HEK293T (cell line): ENCODE results near the gene TUBB4A.

Experiments
- CTCF ChIA-PET: fragments of 350-600 bp; formaldehyde crosslinking; extraction: SDS; loops from one replicate; lab custom pipeline; 2021; ENCODE audit warnings: antibody characterized with exemption, inconsistent platforms; lab: Yijun Ruan, JAX
- POLR2A ChIA-PET: fragments of 350-600 bp; formaldehyde crosslinking; extraction: SDS; loops from one replicate; lab custom pipeline; 2020; ENCODE audit warnings: antibody characterized with exemption, inconsistent platforms; lab: Yijun Ruan, JAX
- DNase-seq: peaks from one replicate; pipeline ENCODE4 v3.0.0; 2012; ENCODE audit warnings: mixed read lengths; ENCODE audit errors: extremely low spot score
- ARNT ChIP-seq: fragments of 450-650 bp; IDR thresholded peaks from 2 replicates; pipeline ENCODE4 v1.6.1; 2017; ENCODE audit warnings: mild to moderate bottlenecking
- BHLHE40 ChIP-seq: fragments of 450-650 bp; IDR thresholded peaks from 2 replicates; pipeline ENCODE4 v1.6.1; 2016; ENCODE audit warnings: mild to moderate bottlenecking, moderate library complexity, borderline replicate concordance
- CTBP1 ChIP-seq: fragments of 450-650 bp; IDR thresholded peaks from 2 replicates; pipeline ENCODE4 v1.6.1; 2016; ENCODE audit warnings: borderline replicate concordance
- ELF4 ChIP-seq: fragments of 450-650 bp; IDR thresholded peaks from 2 replicates; pipeline ENCODE4 v1.6.1; 2017; ENCODE audit warnings: antibody characterized with exemption
- FOXA1 ChIP-seq: fragments of 450-650 bp; IDR thresholded peaks from 2 replicates; pipeline ENCODE4 v1.6.1; 2016; ENCODE audit warnings: mild to moderate bottlenecking
- FOXK2 ChIP-seq: fragments of 450-650 bp; IDR thresholded peaks from 2 replicates; pipeline ENCODE4 v1.6.1; 2016; ENCODE audit warnings: mild to moderate bottlenecking
- FOXM1 ChIP-seq: fragments of 450-650 bp; IDR thresholded peaks from 2 replicates; pipeline ENCODE4 v1.6.1; 2017; ENCODE audit warnings: mild to moderate bottlenecking, borderline replicate concordance
- HDGF ChIP-seq: fragments of 450-650 bp; IDR thresholded peaks from 2 replicates; pipeline ENCODE4 v1.6.1; 2017; ENCODE audit warnings: antibody characterized with exemption, borderline replicate concordance
- L3MBTL2 ChIP-seq: fragments of 450-650 bp; conservative IDR thresholded peaks from 2 replicates; pipeline ENCODE4 v1.6.1; 2016; ENCODE audit warnings: mild to moderate bottlenecking
- LEF1 ChIP-seq: fragments of 450-650 bp; IDR thresholded peaks from 2 replicates; pipeline ENCODE4 v1.6.1; 2017; ENCODE audit warnings: mild to moderate bottlenecking, borderline replicate concordance
- NFRKB ChIP-seq: fragments of 450-650 bp; IDR thresholded peaks from 2 replicates; pipeline ENCODE4 v1.6.1; 2016; ENCODE audit warnings: mild to moderate bottlenecking, moderate library complexity
- SP1 ChIP-seq: fragments of 450-650 bp; IDR thresholded peaks from 2 replicates; pipeline ENCODE4 v1.6.1; 2017
- SUZ12 ChIP-seq: fragments of 450-650 bp; IDR thresholded peaks from 2 replicates; pipeline ENCODE4 v1.6.1; 2016; ENCODE audit warnings: mild to moderate bottlenecking
- TARDBP ChIP-seq: fragments of 450-650 bp; IDR thresholded peaks from 2 replicates; pipeline ENCODE4 v1.6.1; 2016
- ZNF384 ChIP-seq: fragments of 450-650 bp; IDR thresholded peaks from 2 replicates; pipeline ENCODE4 v1.6.1; 2016
- TF ChIP-seq, protein P1 (sequence below): fragments of 450-650 bp; IDR thresholded peaks from 2 replicates; pipeline ENCODE4 v1.6.1; 2016

Gene TUBB4A

GRCh38 chr19:6480848-6481415 is 21.2 kb downstream of the TUBB4A start:
- ChIA-PET POLR2A (no interaction called here), CTCF (interaction anchor here (0.6 to 1.0 kb wide), 3 partner anchors 28 to 383 kb away, joined by 3 read pairs; no protein-coding TSS in a partner anchor)
- TF ChIP-seq NFRKB (no peak), SP1 (no peak), CTBP1 (no peak), FOXK2 (no peak), FOXA1 (no peak), SUZ12 (no peak)
- DNase-seq, result no peak

DNA sequence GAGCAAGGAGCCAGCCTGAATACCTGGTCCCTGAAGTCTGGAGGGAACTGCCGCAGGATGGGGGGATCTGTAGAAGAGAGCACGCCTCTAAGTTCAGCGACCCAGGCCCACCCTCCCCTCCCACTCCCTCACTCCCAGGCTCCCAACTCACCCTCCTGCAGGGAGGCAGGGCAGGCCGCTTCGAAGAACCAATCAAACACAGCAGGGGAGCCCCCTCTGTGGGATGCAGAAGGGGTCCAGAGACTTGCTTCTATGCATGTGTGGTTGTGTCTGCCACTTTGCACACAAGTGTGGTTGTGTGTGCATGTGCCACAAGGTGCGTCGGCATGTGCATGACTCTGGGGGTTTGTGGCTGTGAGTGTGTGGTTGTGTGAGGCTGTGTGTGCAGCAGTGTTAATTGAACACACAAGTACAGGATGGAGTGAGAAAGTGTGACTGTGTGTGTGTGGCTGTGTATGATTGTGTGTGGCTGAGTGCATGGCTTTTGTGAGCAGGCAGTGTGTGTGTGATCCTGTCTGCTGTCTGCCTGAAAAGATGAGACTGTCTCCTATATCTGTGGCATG is 22.2 kb downstream of the TUBB4A start:
- TF ChIP-seq, protein P1, sequence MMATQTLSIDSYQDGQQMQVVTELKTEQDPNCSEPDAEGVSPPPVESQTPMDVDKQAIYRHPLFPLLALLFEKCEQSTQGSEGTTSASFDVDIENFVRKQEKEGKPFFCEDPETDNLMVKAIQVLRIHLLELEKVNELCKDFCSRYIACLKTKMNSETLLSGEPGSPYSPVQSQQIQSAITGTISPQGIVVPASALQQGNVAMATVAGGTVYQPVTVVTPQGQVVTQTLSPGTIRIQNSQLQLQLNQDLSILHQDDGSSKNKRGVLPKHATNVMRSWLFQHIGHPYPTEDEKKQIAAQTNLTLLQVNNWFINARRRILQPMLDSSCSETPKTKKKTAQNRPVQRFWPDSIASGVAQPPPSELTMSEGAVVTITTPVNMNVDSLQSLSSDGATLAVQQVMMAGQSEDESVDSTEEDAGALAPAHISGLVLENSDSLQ, result no peak
- TF ChIP-seq SUZ12 (no peak), BHLHE40 (no peak)
- no peak for DNase-seq
- ChIA-PET CTCF (no interaction called here), POLR2A (no interaction called here)

DNA sequence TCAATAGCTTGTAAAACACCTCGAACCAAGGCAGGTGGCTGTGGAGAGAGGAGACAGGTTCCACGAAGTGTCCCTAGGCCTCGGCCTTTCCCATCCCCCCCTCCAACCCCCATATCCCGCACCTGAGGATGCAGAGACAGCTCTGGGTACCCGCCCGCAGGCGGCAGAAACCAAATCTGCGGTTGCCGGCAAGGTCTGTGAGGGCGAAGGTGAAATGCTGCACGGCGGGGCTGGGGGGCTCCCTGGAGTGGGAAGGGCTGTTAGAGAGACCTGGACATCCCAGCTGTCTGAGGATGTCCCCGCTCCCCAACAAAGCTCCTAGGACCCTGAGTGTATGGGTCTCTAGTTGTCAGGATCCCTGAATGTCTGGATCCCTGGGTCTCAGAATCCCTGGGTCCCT is 23.3 kb downstream of the TUBB4A start:
- DNase-seq, result no peak
- TF ChIP-seq SUZ12 (no peak), ARNT (no peak), L3MBTL2 (no peak), SP1 (no peak), FOXK2 (no peak), TARDBP (no peak), NFRKB (no peak), HDGF (no peak), CTBP1 (no peak), ELF4 (no peak), FOXM1 (no peak), FOXA1 (no peak), BHLHE40 (no peak), ZNF384 (no peak), LEF1 (no peak)
- TF ChIP-seq, protein P1, result no peak
- CTCF ChIA-PET, result no interaction called here
- POLR2A ChIA-PET, result no interaction called here

- TF ChIP-seq HDGF (no peak), FOXK2 (no peak), FOXA1 (no peak), ARNT (no peak), ELF4 (no peak), BHLHE40 (no peak), SUZ12 (no peak), L3MBTL2 (no peak), SP1 (no peak), TARDBP (no peak), CTBP1 (no peak), LEF1 (no peak), FOXM1 (no peak)
- TF ChIP-seq, protein P1, result no peak
- ChIA-PET POLR2A (interaction anchor here (1.0 kb wide), 1 partner anchor 52 kb away, joined by 3 read pairs; no protein-coding TSS in a partner anchor), CTCF (no interaction called here)
- no peak for DNase-seq
Measured at GRCh38 chr19:6476896-6477431, 25.1 kb downstream of the TUBB4A start.

DNA sequence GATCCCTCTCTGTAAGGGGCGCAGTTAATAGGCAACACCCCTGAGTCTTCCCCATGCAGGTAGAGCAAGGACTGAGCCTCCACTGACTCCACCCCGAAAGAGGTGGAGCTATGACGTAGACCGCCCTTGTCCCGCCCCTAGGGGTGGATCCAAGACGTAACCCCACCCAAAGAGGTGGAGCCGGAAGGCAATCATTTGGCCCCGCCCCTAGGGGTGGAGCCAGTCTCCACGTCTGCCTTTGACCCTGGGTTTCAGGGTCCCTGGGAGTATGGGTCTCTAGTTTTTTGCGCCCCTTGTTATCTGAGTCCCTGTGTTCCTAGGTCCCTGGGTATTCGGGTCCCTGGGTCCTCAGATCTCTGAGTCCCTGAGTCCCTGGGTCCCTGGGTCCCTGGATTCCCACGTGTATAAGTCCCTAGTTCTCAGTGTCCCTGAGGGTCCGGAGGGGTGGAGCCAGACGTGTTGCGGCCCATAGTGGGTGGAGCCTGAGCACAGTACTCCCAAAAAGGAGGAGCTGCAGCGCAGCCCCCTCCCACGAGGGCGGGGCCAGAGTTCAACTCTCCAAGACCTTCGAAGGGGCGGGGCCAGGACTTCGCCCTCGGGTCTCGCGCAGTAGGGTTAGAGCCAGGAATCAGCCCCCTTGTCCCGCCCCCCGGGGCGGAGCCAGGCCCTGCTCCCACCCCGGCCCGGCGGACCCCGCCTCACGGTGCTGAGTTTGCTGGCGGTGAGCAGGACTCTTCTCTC is 25.8 kb downstream of the TUBB4A start:
- POLR2A ChIA-PET, result interaction anchor here (1.0 kb wide), 1 partner anchor 51 kb away, joined by 3 read pairs; no protein-coding TSS in a partner anchor
- peak; percentile 98 for DNase-seq

More for the DNA sequence above, 25.8 kb downstream of the TUBB4A start:
- TF ChIP-seq TARDBP (no peak), FOXK2 (no peak), SP1 (peak; percentile 55), ARNT (no peak), L3MBTL2 (no peak), ZNF384 (no peak), LEF1 (no peak), BHLHE40 (no peak), HDGF (peak; percentile 63; the same call in 1 of the 2 replicates), SUZ12 (no peak), ELF4 (no peak)
- TF ChIP-seq, protein P1, result no peak
- CTCF ChIA-PET, result no interaction called here
